WTC11 (cell line): ENCODE results near the gene EFCAB8.

Source experiments
- ATF1 ChIP-seq: sonication (generic); formaldehyde crosslinking; IDR thresholded peaks from 2 replicates; pipeline ENCODE4 v1.8.1; 2023; ENCODE audit warnings: mild to moderate bottlenecking, moderate library complexity, missing genetic modification reagents
- CTCF ChIP-seq: fragments of 200-600 bp; IDR thresholded peaks from 2 replicates; pipeline ENCODE4 v1.8.0; 2022; ENCODE audit warnings: antibody characterized with exemption
- FOXK1 ChIP-seq: sonication (generic); formaldehyde crosslinking; IDR thresholded peaks from 2 replicates; pipeline ENCODE4 v1.8.0; 2022; ENCODE audit warnings: mild to moderate bottlenecking, moderate library complexity, missing genetic modification reagents
- JUN ChIP-seq: sonication (generic); formaldehyde crosslinking; IDR thresholded peaks from 2 replicates; pipeline ENCODE4 v1.8.0; 2023; ENCODE audit warnings: mild to moderate bottlenecking, missing genetic modification reagents
- RORB ChIP-seq: fragments of 250-450 bp; sonication (Bioruptor Pico); IDR thresholded peaks from 2 replicates; pipeline ENCODE4 v1.9.0; 2021; ENCODE audit warnings: mild to moderate bottlenecking
- TCF7 ChIP-seq: sonication (generic); formaldehyde crosslinking; IDR thresholded peaks from 2 replicates; pipeline ENCODE4 v1.8.0; 2022; ENCODE audit warnings: mild to moderate bottlenecking, low read depth, missing genetic modification reagents, moderate library complexity
- TEAD4 ChIP-seq: sonication (generic); formaldehyde crosslinking; IDR thresholded peaks from 2 replicates; pipeline ENCODE4 v1.8.0; 2022; ENCODE audit warnings: mild to moderate bottlenecking, missing genetic modification reagents
- USF1 ChIP-seq: sonication (generic); formaldehyde crosslinking; IDR thresholded peaks from 2 replicates; pipeline ENCODE4 v1.8.0; 2022; ENCODE audit warnings: mild to moderate bottlenecking, missing genetic modification reagents
- ZNF416 ChIP-seq: fragments of 250-450 bp; sonication (Bioruptor Pico); IDR thresholded peaks from 2 replicates; pipeline ENCODE4 v1.9.0; 2021; ENCODE audit warnings: mild to moderate bottlenecking, inconsistent platforms
- ZSCAN18 ChIP-seq: fragments of 250-450 bp; sonication (Bioruptor Pico); IDR thresholded peaks from 2 replicates; pipeline ENCODE4 v2.1.2; 2022; ENCODE audit warnings: mild to moderate bottlenecking, moderate library complexity

- TF ChIP-seq ZSCAN18 (CRISPR knock-in tag): no peak
- no peak for TF ChIP-seq FOXK1 (CRISPR knock-in tag)
- no peak for TF ChIP-seq TEAD4 (CRISPR knock-in tag)
- no peak for TF ChIP-seq CTCF
- TF ChIP-seq ZNF416 (CRISPR knock-in tag): no peak
- TF ChIP-seq USF1 (CRISPR knock-in tag): no peak
- TF ChIP-seq TCF7 (CRISPR knock-in tag): no peak
- TF ChIP-seq JUN (CRISPR knock-in tag): no peak
- TF ChIP-seq RORB: no peak
- TF ChIP-seq ATF1: no peak
These were observed 109.9 kb downstream of the EFCAB8 start for GRCh38 chr20:32968478-32969241.
